WTC11 (cell line): ENCODE measurements around the gene TRAF3IP1. TPM values are rescaled to one million over a fixed set of nuclear protein-coding genes. Genes with fewer than 3 reads are reported as not detected.

ENCODE experiments used
- ARID4B ChIP-seq: sonication (generic); formaldehyde crosslinking; IDR thresholded peaks from 2 replicates; pipeline ENCODE4 v1.8.0; 2023; ENCODE audit warnings: missing genetic modification reagents, mild to moderate bottlenecking, borderline replicate concordance
- CBFB ChIP-seq: sonication (generic); formaldehyde crosslinking; IDR thresholded peaks from 2 replicates; pipeline ENCODE4 v1.8.1; 2022; ENCODE audit warnings: mild to moderate bottlenecking, low read depth, missing genetic modification reagents
- CTCF ChIP-seq: fragments of 200-600 bp; IDR thresholded peaks from 2 replicates; pipeline ENCODE4 v1.8.0; 2022; ENCODE audit warnings: antibody characterized with exemption
- FOXK1 ChIP-seq: sonication (generic); formaldehyde crosslinking; IDR thresholded peaks from 2 replicates; pipeline ENCODE4 v1.8.0; 2022; ENCODE audit warnings: mild to moderate bottlenecking, moderate library complexity, missing genetic modification reagents
- GABPB1 ChIP-seq: sonication (generic); formaldehyde crosslinking; IDR thresholded peaks from 2 replicates; pipeline ENCODE4 v1.8.1; 2023; ENCODE audit warnings: mild to moderate bottlenecking, missing genetic modification reagents
- GRHL2 ChIP-seq: fragments of 250-450 bp; sonication (Bioruptor Pico); IDR thresholded peaks from 2 replicates; pipeline ENCODE4 v1.8.0; 2022; ENCODE audit warnings: mild to moderate bottlenecking, moderate library complexity; ENCODE audit not compliant: insufficient replicate concordance, severe bottlenecking
- GTF2I ChIP-seq: fragments of 250-450 bp; sonication (Bioruptor Pico); conservative IDR thresholded peaks from 2 replicates; pipeline ENCODE4 v1.4.0; 2021; ENCODE audit warnings: mild to moderate bottlenecking
- IRF2 ChIP-seq: sonication (generic); formaldehyde crosslinking; IDR thresholded peaks from 2 replicates; pipeline ENCODE4 v1.8.0; 2022; ENCODE audit warnings: low read depth, missing genetic modification reagents, borderline replicate concordance
- JAZF1 ChIP-seq: fragments of 250-450 bp; sonication (Bioruptor Pico); IDR thresholded peaks from 2 replicates; pipeline ENCODE4 v1.9.0; 2021; ENCODE audit warnings: moderate library complexity, mild to moderate bottlenecking, inconsistent platforms
- MXD4 ChIP-seq: fragments of 250-450 bp; sonication (Bioruptor Pico); IDR thresholded peaks from 2 replicates; pipeline ENCODE4 v1.8.0; 2021; ENCODE audit warnings: mild to moderate bottlenecking, moderate library complexity, borderline replicate concordance
- NFATC4 ChIP-seq: fragments of 250-450 bp; sonication (Bioruptor Pico); IDR thresholded peaks from 2 replicates; pipeline ENCODE4 v1.9.0; 2021; ENCODE audit warnings: mild to moderate bottlenecking
- PRRX2 ChIP-seq: fragments of 250-450 bp; sonication (Bioruptor Pico); IDR thresholded peaks from 2 replicates; pipeline ENCODE4 v1.8.0; 2021; ENCODE audit warnings: mild to moderate bottlenecking
- TCF7 ChIP-seq: sonication (generic); formaldehyde crosslinking; IDR thresholded peaks from 2 replicates; pipeline ENCODE4 v1.8.0; 2022; ENCODE audit warnings: mild to moderate bottlenecking, low read depth, missing genetic modification reagents, moderate library complexity
- TEAD1 ChIP-seq: sonication (generic); formaldehyde crosslinking; IDR thresholded peaks from 2 replicates; pipeline ENCODE4 v1.8.0; 2022; ENCODE audit warnings: mild to moderate bottlenecking, missing genetic modification reagents
- ZNF232 ChIP-seq: sonication (generic); formaldehyde crosslinking; IDR thresholded peaks from 2 replicates; pipeline ENCODE4 v1.8.0; 2022; ENCODE audit warnings: mild to moderate bottlenecking, missing genetic modification reagents
- ZNF532 ChIP-seq: fragments of 250-450 bp; sonication (Bioruptor Pico); IDR thresholded peaks from 2 replicates; pipeline ENCODE4 v1.9.0; 2021; ENCODE audit warnings: mild to moderate bottlenecking, borderline replicate concordance
- ZNF671 ChIP-seq: fragments of 250-450 bp; sonication (Bioruptor Pico); IDR thresholded peaks from 2 replicates; pipeline ENCODE4 v1.8.0; 2021; ENCODE audit warnings: mild to moderate bottlenecking
- ZSCAN18 ChIP-seq: fragments of 250-450 bp; sonication (Bioruptor Pico); IDR thresholded peaks from 2 replicates; pipeline ENCODE4 v2.1.2; 2022; ENCODE audit warnings: mild to moderate bottlenecking, moderate library complexity
- total RNA-seq: library from RNA; stranded (reverse); gene quantifications from 3 replicates; pipeline ENCODE4 v1.2.3, GENCODE V29; 2021
- TF ChIP-seq, protein P1 (sequence below): fragments of 250-450 bp; sonication (Bioruptor Pico); IDR thresholded peaks from 2 replicates; pipeline ENCODE4 v1.9.0; 2021; ENCODE audit warnings: mild to moderate bottlenecking
- TF ChIP-seq, protein P2 (sequence below): sonication (generic); formaldehyde crosslinking; IDR thresholded peaks from 2 replicates; pipeline ENCODE4 v1.8.0; 2023; ENCODE audit warnings: missing genetic modification reagents
- TF ChIP-seq, protein P3 (sequence below): sonication (generic); formaldehyde crosslinking; IDR thresholded peaks from 2 replicates; pipeline ENCODE4 v1.8.1; 2023; ENCODE audit warnings: mild to moderate bottlenecking, moderate library complexity, missing genetic modification reagents
- TF ChIP-seq, protein P4 (sequence below): sonication (generic); formaldehyde crosslinking; IDR thresholded peaks from 2 replicates; pipeline ENCODE4 v1.8.1; 2023; ENCODE audit warnings: mild to moderate bottlenecking, missing genetic modification reagents, moderate library complexity

The TRAF3IP1 gene
- total RNA-seq, 1 experiment from 2014 or later = 18.7 TPM

- peak; percentile 87; the same call in 1 of the 2 replicates for TF ChIP-seq ARID4B (CRISPR knock-in tag)
- no peak for TF ChIP-seq MXD4
- no peak for TF ChIP-seq TCF7 (CRISPR knock-in tag)
- TF ChIP-seq, protein P1, sequence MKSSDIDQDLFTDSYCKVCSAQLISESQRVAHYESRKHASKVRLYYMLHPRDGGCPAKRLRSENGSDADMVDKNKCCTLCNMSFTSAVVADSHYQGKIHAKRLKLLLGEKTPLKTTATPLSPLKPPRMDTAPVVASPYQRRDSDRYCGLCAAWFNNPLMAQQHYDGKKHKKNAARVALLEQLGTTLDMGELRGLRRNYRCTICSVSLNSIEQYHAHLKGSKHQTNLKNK (CRISPR knock-in tag) = no peak
- TF ChIP-seq NFATC4 (CRISPR knock-in tag) = no peak
- no peak for TF ChIP-seq ZNF232 (CRISPR knock-in tag)
- TF ChIP-seq FOXK1 = peak; percentile 93
- no peak for TF ChIP-seq IRF2 (CRISPR knock-in tag)
- TF ChIP-seq ZNF532 (CRISPR knock-in tag) = no peak
- no peak for TF ChIP-seq JAZF1 (CRISPR knock-in tag)
- TF ChIP-seq, protein P2, sequence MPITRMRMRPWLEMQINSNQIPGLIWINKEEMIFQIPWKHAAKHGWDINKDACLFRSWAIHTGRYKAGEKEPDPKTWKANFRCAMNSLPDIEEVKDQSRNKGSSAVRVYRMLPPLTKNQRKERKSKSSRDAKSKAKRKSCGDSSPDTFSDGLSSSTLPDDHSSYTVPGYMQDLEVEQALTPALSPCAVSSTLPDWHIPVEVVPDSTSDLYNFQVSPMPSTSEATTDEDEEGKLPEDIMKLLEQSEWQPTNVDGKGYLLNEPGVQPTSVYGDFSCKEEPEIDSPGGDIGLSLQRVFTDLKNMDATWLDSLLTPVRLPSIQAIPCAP (CRISPR knock-in tag) = no peak
- TF ChIP-seq, protein P3, sequence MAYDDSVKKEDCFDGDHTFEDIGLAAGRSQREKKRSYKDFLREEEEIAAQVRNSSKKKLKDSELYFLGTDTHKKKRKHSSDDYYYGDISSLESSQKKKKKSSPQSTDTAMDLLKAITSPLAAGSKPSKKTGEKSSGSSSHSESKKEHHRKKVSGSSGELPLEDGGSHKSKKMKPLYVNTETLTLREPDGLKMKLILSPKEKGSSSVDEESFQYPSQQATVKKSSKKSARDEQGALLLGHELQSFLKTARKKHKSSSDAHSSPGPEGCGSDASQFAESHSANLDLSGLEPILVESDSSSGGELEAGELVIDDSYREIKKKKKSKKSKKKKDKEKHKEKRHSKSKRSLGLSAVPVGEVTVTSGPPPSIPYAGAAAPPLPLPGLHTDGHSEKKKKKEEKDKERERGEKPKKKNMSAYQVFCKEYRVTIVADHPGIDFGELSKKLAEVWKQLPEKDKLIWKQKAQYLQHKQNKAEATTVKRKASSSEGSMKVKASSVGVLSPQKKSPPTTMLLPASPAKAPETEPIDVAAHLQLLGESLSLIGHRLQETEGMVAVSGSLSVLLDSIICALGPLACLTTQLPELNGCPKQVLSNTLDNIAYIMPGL = peak; percentile 88
- TF ChIP-seq, protein P4, sequence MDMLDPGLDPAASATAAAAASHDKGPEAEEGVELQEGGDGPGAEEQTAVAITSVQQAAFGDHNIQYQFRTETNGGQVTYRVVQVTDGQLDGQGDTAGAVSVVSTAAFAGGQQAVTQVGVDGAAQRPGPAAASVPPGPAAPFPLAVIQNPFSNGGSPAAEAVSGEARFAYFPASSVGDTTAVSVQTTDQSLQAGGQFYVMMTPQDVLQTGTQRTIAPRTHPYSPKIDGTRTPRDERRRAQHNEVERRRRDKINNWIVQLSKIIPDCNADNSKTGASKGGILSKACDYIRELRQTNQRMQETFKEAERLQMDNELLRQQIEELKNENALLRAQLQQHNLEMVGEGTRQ (CRISPR knock-in tag) = 0 out of 2 replicates have a peak, but pooled peaks have one; percentile 6
- TF ChIP-seq GABPB1 (CRISPR knock-in tag) = peak; percentile 79
- no peak for TF ChIP-seq CBFB (CRISPR knock-in tag)
- TF ChIP-seq PRRX2 (CRISPR knock-in tag) = no peak
- TF ChIP-seq CTCF = no peak
- no peak for TF ChIP-seq TEAD1 (CRISPR knock-in tag)
- no peak for TF ChIP-seq GRHL2 (CRISPR knock-in tag)
- no peak for TF ChIP-seq ZNF671
- TF ChIP-seq ZSCAN18 (CRISPR knock-in tag) = no peak
- TF ChIP-seq GTF2I = no peak
Observed at GRCh38 chr2:238288650-238289573, 31.4 kb upstream of the TRAF3IP1 start (continued).
